LNCAP (cell line): Measurements from ENCODE around the gene LSP1.

Source experiments
- CTCF ChIP-seq: fragments of 450-650 bp; IDR thresholded peaks from 2 replicates; pipeline ENCODE4 v1.5.1; 2017; ENCODE audit warnings: mild to moderate bottlenecking

LSP1 gene

DNA sequence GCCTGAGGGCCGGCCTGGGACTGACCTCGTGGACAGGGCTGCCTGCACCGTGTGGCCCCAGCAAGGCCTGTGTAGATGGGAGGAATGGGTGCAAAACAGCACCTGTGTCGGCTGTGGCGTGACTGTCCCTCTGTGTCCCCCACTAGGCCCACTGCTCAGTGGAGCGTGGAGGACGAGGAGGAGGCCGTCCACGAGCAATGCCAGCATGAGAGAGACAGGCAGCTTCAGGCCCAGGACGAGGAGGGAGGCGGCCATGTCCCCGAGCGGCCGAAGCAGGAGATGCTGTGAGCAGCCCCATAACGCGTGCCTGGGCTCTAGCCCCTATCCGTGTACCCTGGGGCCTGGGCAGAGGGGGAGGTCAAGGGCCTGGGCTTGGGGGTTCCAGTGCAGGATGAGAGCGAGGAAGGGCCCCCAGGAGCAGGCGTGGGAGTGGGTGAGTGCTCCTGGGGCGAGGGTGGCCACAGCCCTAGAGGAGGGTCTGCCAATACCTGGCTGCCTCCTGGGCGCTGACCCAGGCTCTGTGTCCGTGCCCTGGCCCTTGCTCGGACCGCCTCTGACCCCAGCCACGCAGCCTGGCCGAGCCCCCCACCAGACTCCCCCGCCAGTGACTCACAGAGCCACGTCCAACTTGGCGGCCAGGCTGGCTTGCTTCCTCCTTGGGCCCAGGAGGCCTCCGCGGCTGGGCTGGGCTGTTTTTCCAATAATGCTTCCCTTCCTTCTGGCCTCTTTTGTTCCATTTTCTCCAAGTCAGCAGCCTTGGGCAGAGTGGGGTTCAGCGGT, 27.2 kb downstream of the LSP1 start:
- no peak for TF ChIP-seq CTCF

DNA sequence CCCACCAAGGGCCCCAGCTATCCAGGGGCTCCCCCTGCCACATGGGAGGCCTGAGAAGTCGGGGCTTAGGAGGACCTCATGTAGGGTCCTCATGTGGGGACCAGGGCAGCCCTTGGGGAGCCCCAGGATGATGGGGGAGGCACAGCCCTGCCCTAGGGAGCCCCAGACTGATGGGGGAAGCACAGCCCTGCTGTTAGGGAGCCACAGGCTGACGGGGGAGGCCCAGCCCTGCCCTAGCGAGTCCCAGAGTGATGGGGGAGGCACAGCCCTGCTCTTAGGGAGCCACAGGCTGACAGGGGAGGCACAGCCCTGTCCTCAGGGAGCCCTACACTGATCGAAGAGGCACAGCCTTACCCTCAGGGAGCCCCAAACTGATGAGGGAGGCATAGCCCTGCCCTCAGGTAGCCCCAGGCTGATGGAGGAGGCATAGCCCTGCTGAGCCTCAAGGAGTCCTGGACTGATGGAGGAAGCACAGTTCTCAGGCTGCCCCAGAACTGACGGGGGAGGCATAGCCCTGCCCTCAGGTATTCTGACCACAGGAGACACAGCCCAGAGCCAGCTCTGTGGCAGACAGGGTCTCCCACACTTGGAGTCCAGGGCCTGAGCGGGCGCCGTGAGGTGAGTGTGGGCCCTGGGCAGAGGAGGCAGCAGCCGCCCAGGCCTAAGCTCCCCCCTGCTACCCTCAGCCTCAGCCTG, 28.0 kb downstream of the LSP1 start:
- no peak for TF ChIP-seq CTCF

- no peak for TF ChIP-seq CTCF
Measured at GRCh38 chr11:1881442-1882264, 28.8 kb downstream of the LSP1 start.

DNA sequence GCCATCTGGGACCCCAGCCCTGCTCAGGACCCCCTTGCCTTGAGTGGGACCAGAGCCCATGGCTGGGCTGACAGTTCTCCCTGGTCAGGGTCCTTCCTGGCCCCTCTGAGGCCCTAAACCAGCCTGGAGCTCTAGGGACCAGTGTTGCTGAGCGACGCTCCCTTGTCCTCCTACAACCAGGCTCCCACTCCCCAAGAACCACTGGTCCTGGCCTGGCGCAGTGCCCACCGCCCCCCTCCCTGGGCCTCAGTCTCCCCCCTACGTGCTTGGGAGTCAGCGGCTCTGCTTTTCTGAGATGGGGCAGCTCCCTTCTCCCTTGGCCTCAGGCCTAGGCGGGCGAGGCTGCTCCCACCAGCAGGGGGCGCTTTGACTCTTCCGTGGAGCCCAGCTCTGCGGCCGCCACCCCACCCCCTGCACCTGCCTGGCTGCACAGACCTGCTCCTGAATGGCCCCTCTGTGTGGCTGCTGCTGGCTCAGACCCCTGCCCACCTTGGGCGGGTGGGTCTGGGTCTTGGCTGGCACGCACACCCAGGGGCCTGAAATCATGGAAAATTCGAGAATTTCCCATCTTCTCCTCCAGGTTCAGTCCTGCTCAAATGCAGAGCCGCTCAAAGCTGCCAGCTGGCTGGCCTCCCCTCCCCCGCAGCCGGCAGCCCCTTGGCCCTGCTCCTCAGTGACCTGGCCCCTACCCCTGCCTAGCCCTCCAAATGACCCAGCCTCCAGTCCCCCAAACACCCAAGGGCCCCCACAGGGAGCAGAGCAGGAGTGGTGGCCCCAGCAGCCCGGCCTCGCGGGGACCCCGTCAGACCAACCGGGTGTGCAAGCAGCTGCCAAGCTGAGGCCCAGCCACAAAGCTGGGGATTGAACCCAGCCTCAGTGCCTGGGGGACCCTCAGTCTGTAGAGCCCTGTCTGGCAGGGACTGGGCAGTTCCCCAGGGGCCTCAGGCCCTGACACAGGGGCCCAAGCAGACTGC, 29.7 kb downstream of the LSP1 start:
- TF ChIP-seq CTCF = peak; percentile 89

- no peak for TF ChIP-seq CTCF
Measured at GRCh38 chr11:1883346-1884302, 30.7 kb downstream of the LSP1 start.

GRCh38 chr11:1884303-1884700, 31.4 kb downstream of the LSP1 start:
- TF ChIP-seq CTCF = no peak
